GM23248 (cell line): ENCODE measurements around the gene GON4L.

Experiments used
- EZH2 ChIP-seq: fragments of 200-600 bp; sonication (generic); IDR thresholded peaks from 2 replicates; pipeline ENCODE4 v1.6.1; 2018; ENCODE audit warnings: antibody characterized with exemption, mild to moderate bottlenecking; ENCODE audit not compliant: insufficient read depth, poor library complexity, severe bottlenecking
- EZH2phosphoT487 ChIP-seq: fragments of 200-600 bp; sonication (generic); IDR thresholded peaks from 2 replicates; pipeline ENCODE4 v1.6.1; 2018; ENCODE audit warnings: antibody characterized with exemption, moderate library complexity, mild to moderate bottlenecking, low read depth; ENCODE audit not compliant: insufficient read depth

GRCh38 chr1:155759966-155760630 is 96.9 kb downstream of the GON4L start:
- TF ChIP-seq EZH2 (no peak), EZH2phosphoT487 (no peak)
